Thymus (tissue), 14 donors: Measurements from ENCODE around the gene LYL1. TPM values are rescaled to one million over a fixed set of nuclear protein-coding genes. Genes with fewer than 3 reads are reported as not detected.
"Not testable (repeated sequence)": the region's sequence is repeated elsewhere in the genome, so short reads cannot be mapped to it uniquely, and the experiment has no call there.

Source experiments
- DNase-seq, 9 donors: peaks; one replicate each; pipeline ENCODE4 v3.0.0-alpha.2; 2013; ENCODE audit warnings: low spot score in 9 of 9, low read depth in 6 of 9, missing footprints in 1 of 9
- H3K27ac ChIP-seq, 2 donors: one replicate each; pipeline ENCODE4 v1.5.1; 2013; ENCODE audit warnings: control low read depth in 1 of 2, low read depth in 1 of 2, low read length in 1 of 2, mild to moderate bottlenecking in 1 of 2, moderate library complexity in 1 of 2
- H3K27me3 ChIP-seq, 2 donors: one replicate each; pipeline ENCODE4 v1.5.1; 2013; ENCODE audit warnings: low read length in 1 of 2; ENCODE audit not compliant: control insufficient read depth in 2 of 2, insufficient read depth in 1 of 2
- H3K36me3 ChIP-seq, 2 donors: one replicate each; pipeline ENCODE4 v1.5.1; 2013; ENCODE audit warnings: low read length in 1 of 2, mild to moderate bottlenecking in 1 of 2, moderate library complexity in 1 of 2; ENCODE audit not compliant: control insufficient read depth in 2 of 2, insufficient read depth in 2 of 2
- H3K4me1 ChIP-seq, 2 donors: one replicate each; pipeline ENCODE4 v1.5.1; 2013; ENCODE audit warnings: low read length in 2 of 2; ENCODE audit not compliant: control insufficient read depth in 2 of 2, insufficient read depth in 2 of 2
- H3K4me3 ChIP-seq, 2 donors: one replicate each; pipeline ENCODE4 v1.5.1; 2013; ENCODE audit warnings: low read length in 2 of 2, control low read depth in 1 of 2, mild to moderate bottlenecking in 1 of 2
- H3K9me3 ChIP-seq, 2 donors: one replicate each; pipeline ENCODE4 v1.5.1; 2013; ENCODE audit warnings: low read length in 1 of 2, mild to moderate bottlenecking in 1 of 2; ENCODE audit not compliant: control insufficient read depth in 2 of 2, insufficient read depth in 1 of 2
- WGBS: extraction: QIAGEN DNeasy Blood & Tissue Kit; methylation state at CpG from one replicate; pipeline ENCODE4 v1.1.7; 2013; 5-methylcytosine and 5-hydroxymethylcytosine counted together
- long read RNA-seq, 10 donors: transcript quantifications; one replicate each; lab custom pipeline, GENCODE V29; 2026
- polyA plus RNA-seq: library from polyadenylated mRNA; stranded (reverse); fragments of 200-250 nt; gene quantifications from one replicate; pipeline ENCODE4 v1.2.3, GENCODE V29; 2013
- total RNA-seq: library from RNA; stranded (reverse); fragments of 120-200 nt; gene quantifications from one replicate; pipeline ENCODE4 v1.2.4, GENCODE V29; 2013
- donor health status: healthy.

Gene LYL1
- 8.3 TPM for total RNA-seq
- polyA plus RNA-seq = 14.0 TPM
- long read RNA-seq, donor 1 = 0 reads
- long read RNA-seq, donor 2, partial matches to known transcripts = 0 of 5 reads
- long read RNA-seq, donor 2, other reads (novel, unspliced or antisense) = 0 of 5 reads
- long read RNA-seq, donor 3, transcript LYL1-201 (4 exons, 1,490 nt) = major isoform, 5 of 6 reads
- long read RNA-seq, donor 3, partial matches to known transcripts = 0 of 6 reads
- long read RNA-seq, donor 3, other reads (novel, unspliced or antisense) = 0 of 6 reads
- long read RNA-seq, donor 4 = 0 reads
- long read RNA-seq, donor 5, transcript LYL1-201 (4 exons, 1,490 nt) = major isoform, 6 of 6 reads
- long read RNA-seq, donor 5, partial matches to known transcripts = 0 of 6 reads
- long read RNA-seq, donor 5, other reads (novel, unspliced or antisense) = 0 of 6 reads
- long read RNA-seq, donor 6, partial matches to known transcripts = 0 of 5 reads
- long read RNA-seq, donor 6, other reads (novel, unspliced or antisense) = 0 of 5 reads
- long read RNA-seq, donor 7, partial matches to known transcripts = 0 of 2 reads
- long read RNA-seq, donor 7, other reads (novel, unspliced or antisense) = 0 of 2 reads
- long read RNA-seq, donor 8, partial matches to known transcripts = 0 of 2 reads
- long read RNA-seq, donor 8, other reads (novel, unspliced or antisense) = 0 of 2 reads
- long read RNA-seq, donor 9, partial matches to known transcripts = 0 of 2 reads
- long read RNA-seq, donor 9, other reads (novel, unspliced or antisense) = 0 of 2 reads
- long read RNA-seq, donor 10, transcript LYL1-201 (4 exons, 1,490 nt) = major isoform, 5 of 5 reads
- long read RNA-seq, donor 10, partial matches to known transcripts = 0 of 5 reads
- long read RNA-seq, donor 10, other reads (novel, unspliced or antisense) = 0 of 5 reads

DNA sequence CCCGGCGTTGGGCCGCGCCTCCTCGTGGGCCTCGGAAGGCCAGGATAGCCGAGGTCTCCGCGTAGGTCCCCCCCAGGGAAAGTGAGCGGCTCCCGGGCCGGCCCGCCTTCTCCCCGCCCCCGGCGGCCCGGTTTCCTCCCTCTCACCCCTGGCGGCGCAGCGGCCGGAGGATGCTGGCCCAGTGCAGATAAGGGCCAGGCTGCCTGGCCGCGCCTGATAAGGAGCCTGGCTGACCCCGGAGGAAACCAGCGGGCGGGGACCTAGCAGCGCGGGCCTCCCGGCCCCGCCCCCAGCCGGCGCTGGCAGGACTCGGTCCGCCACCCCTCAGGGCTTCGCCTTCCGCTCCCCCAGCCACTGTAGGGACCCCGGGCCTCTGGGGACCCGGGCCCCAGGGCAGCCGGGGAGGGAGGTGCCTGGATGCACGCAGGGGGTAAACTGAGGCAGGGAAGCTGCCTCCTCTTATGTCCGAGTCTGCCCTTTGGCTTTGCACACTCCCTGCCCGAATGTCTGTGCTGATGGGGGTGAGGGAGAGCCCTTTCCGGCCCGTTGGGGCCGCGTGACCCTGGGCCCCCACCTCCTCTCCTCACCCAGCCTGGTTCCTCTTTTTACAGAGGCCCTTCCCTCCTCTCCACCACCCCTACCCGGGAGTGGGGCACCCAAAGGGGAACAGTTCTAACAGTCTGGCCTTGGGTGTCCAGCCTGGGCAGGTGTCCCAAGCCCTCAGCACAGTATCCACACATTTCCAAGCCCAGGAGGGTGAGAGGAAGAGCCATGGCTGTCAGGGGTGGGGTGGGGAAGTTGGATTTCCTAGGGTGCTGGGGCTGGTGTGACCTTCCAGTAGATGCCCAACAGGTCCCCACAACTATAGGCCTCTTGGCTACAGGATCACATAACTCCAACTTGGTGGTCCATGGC, at the start of gene LYL1:
Gene LYL1, minus strand, starts transcription at position 193 of the 915 bp plus-strand sequence. CDS start 1,687 bp downstream, outside the sequence.
- peaks cover 33 to 68% of the 10 kb centered on the region in 2 donors for H3K4me1 ChIP-seq
- whole genome bisulfite sequencing = 1% methylated on average over 47 of the region's 47 CpGs
- peaks cover 10 to 52% of the 10 kb centered on the region in 2 donors for H3K27me3 ChIP-seq
- H3K4me3 ChIP-seq = peak within 1 kb of the TSS; percentile 30 to 42
- H3K27ac ChIP-seq = peak within 1 kb of the TSS; percentile 47 to 69
- peaks cover 0 to 3% of the 10 kb centered on the region in 2 donors for H3K36me3 ChIP-seq
- peak in 1 of 9 donors; percentile 50 for DNase-seq
- peaks cover 0 to 4% of the 10 kb centered on the region in 2 donors for H3K9me3 ChIP-seq

DNA sequence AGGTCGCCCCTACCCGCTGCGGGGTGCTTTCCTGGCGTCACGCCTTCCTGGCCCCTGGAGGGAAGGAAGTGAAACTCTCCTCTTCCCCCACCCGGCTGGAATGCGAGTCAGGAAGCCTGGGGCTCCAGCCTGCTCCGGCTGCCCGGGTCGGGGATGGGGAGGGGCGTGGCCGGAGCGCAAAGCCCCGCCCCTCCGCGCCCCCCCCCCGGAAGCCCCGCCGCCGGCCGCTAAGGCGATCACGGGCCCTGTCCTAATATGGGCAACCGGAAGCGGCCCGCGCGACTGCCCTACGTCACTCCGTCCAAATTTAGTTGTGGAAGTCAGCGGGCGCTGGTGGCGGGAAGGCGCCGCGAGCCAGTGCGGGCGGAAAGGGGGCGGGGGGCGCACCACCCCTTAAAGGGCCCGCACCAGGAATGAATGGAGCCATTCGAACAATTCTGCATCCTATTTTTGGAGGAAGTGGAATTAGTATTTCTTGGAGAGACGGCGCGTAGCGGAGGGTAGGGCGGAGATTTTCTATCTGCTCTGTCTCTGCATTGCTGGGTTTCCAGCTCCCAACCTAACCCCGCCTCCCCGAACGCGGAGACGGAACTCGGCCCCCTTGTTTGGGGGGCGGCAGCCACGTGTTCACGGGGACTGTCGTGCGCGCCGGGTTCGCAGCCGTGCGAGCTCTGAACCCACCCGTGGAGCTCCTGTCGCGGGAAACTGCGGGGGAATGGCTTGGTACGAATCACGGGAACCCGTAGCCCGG, 49.1 kb upstream of the LYL1 start:
- WGBS = under 1% methylated on average over 71 of the region's 71 CpGs
- DNase-seq = peak in 8 of 9 donors; percentile 89 to 98 (median 96)
- Histone ChIP-seq H3K36me3 (no peaks in the 10 kb centered on the region), H3K27ac (peak overlapping the region; percentile 91 to 97), H3K4me3 (peak overlapping the region; percentile 84 to 87), H3K27me3 (no peaks in the 10 kb centered on the region), H3K9me3 (peaks cover 0 to 7% of the 10 kb centered on the region in 2 donors), H3K4me1 (peaks cover 18 to 51% of the 10 kb centered on the region in 2 donors)

DNA sequence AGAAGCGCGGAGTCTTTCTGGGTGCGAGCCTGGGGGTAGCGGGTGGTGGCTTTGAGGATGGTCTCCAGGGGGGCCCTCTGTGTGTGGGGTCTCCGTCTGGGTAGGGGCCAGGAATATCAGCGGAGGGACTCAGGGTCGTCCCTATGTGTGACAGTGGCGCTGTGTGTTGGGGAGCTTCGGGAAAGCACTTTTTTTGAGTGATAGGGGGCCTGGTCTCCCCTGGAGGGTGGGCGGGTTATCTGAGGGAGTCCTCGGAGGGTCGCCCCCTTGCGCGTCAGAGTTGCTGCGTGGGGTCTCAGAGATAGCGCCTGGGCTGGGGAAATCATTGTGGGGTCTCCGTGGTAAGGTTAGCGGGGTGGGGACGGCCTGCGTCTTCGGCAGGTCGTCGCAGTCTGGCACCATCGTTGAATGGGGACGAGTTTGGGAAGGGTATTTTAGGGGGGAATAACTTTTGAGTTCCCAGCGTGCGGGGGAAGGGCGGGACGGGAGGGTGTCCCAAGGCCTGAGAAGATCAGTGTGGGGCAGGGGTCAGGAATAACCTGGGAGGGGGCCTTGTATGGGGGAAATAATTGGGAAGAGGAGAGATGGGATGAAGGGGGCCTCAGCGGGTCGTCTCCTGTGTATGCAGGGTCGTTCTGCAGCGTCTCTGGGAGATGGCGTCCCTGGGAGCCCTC, 48.4 kb upstream of the LYL1 start:
- Histone ChIP-seq H3K36me3 (peaks cover 0 to 3% of the 10 kb centered on the region in 2 donors), H3K9me3 (peaks cover 0 to 7% of the 10 kb centered on the region in 2 donors), H3K4me3 (peak overlapping the region; percentile 84 to 87), H3K27ac (peak overlapping the region; percentile 87 to 91), H3K27me3 (no peaks in the 10 kb centered on the region), H3K4me1 (peaks cover 15 to 44% of the 10 kb centered on the region in 2 donors)
- peak in 5 of 9 donors; percentile 14 to 58 (median 38) for DNase-seq
- under 1% methylated on average over 34 of the region's 34 CpGs for WGBS

DNA sequence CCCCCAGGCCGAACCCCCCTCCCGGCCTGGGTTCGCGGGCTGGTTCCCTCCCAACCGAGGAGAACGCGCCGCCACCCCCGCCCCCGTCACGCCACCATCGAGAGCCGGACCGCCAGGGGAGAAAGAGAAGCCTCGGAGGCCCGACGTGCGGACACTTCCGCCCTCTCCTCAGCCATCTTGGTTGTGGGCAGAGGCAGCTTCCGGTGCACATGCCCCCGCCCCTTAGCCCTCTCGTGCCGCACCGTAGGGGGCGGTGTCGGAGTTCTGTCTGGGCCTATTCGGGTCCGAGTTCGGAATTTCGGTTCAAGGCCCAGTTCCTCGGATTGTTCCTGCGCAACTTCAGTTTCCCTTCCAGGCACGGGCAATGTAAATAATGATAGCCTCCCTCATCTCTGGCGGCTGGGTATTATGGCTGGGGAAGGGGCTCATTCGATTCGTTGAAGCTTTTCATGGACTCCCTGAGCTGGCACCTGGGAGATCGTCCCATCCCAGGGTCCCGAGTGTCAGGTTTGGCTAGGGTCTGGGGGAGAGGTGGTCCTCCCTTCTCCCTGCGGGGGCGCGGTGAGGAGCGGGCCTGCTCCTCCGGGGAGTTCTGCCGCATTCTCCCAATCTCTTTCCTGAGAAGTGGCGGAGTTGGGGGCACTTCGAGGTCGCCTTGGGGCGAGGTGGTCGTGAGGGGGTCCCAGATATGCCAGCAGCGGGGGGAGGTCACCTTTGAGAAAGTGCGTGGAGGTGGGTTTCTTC, 47.7 kb upstream of the LYL1 start, which contains the start of the genes IER2 and STX10:
Gene IER2, plus strand, starts transcription at position 225 of the 744 bp plus-strand sequence. CDS start 2,776 bp downstream, outside the sequence.
Gene STX10, minus strand, starts transcription at position 189 of the 744 bp plus-strand sequence. CDS start 202 bp downstream, outside the sequence.
- Histone ChIP-seq H3K4me1 (peaks cover 8 to 37% of the 10 kb centered on the region in 2 donors), H3K4me3 (peak within 1 kb of the TSS; percentile 84 to 87), H3K36me3 (peaks cover 0 to 5% of the 10 kb centered on the region in 2 donors), H3K27me3 (no peaks in the 10 kb centered on the region), H3K27ac (peak within 1 kb of the TSS; percentile 87 to 91), H3K9me3 (peaks cover 0 to 5% of the 10 kb centered on the region in 2 donors)
- peak in 8 of 9 donors; percentile 68 to 94 (median 86) for DNase-seq
- WGBS = under 1% methylated on average over 51 of the region's 51 CpGs

DNA sequence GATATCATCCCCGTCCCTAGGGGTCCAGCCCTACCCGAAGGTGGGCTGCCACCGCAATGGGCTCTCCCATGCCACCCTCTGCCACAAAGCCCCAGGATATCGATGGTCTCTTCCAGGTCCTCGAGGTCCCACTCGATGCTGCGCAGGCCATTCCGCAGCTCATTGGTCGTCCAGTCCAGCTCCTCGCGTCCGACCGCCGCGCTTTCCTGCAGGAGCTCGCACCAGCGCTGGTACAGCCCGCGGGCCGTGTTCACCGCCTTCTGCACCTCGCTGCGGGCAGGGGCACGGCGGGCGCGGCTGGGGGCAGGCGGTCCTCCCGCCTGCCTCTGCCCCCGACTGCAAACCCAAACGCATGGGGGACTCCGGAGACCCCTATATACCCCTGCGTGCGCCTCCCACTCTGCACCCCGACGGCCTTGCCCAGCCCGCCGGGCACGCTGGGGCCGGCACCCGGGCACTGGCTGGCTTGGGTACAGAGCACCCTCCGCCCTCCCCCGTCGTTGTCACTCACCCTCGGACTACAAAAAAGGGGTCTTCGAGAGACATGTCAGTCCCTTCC, 47.0 kb upstream of the LYL1 start:
- H3K9me3 ChIP-seq = peaks cover 0 to 5% of the 10 kb centered on the region in 2 donors
- H3K27me3 ChIP-seq = no peaks in the 10 kb centered on the region
- peaks cover 3 to 30% of the 10 kb centered on the region in 2 donors for H3K4me1 ChIP-seq
- peak in 4 of 9 donors; percentile 8 to 42 (median 16) for DNase-seq
- peak overlapping the region; percentile 31 to 87 for H3K27ac ChIP-seq
- WGBS = 1% methylated on average over 46 of the region's 46 CpGs
- H3K36me3 ChIP-seq = peaks cover 4 to 9% of the 10 kb centered on the region in 2 donors
- peak overlapping the region; percentile 84 to 87 for H3K4me3 ChIP-seq

DNA sequence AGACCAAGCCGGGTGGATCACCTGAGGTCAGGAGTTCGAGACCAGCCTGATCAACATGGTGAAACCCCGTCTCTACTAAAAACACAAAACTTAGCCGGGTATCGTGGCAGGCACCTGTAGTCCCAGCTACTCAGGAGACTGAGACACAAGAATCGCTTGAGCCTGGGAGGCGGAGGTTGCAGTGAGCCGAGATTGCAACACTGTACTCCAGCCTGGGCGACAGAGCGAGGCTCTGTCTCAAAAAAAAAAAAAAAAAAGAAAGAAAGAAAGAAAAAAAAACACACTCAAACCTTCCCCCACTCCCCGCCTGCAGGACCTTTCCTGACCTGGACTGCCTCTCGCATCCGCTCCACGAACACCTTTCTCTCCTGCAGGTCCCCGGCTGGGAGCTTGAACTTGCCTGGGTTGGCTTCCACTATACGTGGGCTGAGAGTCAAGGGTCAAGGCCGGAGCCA, 46.5 kb upstream of the LYL1 start:
- 70% methylated on average over 17 of the region's 17 CpGs for WGBS
- H3K9me3 ChIP-seq, DNase-seq, H3K27ac ChIP-seq, H3K27me3 ChIP-seq: not testable (repeated sequence)
- H3K4me1 ChIP-seq = peaks cover 3 to 30% of the 10 kb centered on the region in 2 donors
- H3K36me3 ChIP-seq = peaks cover 9 to 14% of the 10 kb centered on the region in 2 donors
- peak overlapping the region; percentile 84 to 87 for H3K4me3 ChIP-seq
